ENCODE data around the gene JOSD2. TPM values are rescaled to one million over a fixed set of nuclear protein-coding genes. Genes with fewer than 3 reads are reported as not detected.

JOSD2 gene
- total RNA-seq, 2 donors from 2014 or later, result 27.6 to 34.0 TPM

GRCh38 chr19:50501568-50502475, 9.2 kb downstream of the JOSD2 start:
- Mint-ChIP-seq H3K27me3 (ENCODE audit: low read depth) (no peaks in the 10 kb centered on the region), H3K27ac (no peak overlapping the region), H3K36me3 (ENCODE audit: insufficient read depth in 2 of 2) (peaks cover 0 to 4% of the 10 kb centered on the region in 2 donors), H3K9me3 (no peaks in the 10 kb centered on the region), H3K4me1 (ENCODE audit: low read depth) (no peaks in the 10 kb centered on the region), H3K4me3 (no peak overlapping the region)
- ATAC-seq (replicated peaks in 1 of 2) (peak in 1 of 2 donors; percentile 24), DNase-seq (no peak)

GRCh38 chr19:50501186-50501567, 9.8 kb downstream of the JOSD2 start:
- ATAC-seq (replicated peaks in 1 of 2) (no peak), DNase-seq (no peak)
- no peak overlapping the region for H3K27ac Mint-ChIP-seq
- H3K36me3 Mint-ChIP-seq (ENCODE audit: insufficient read depth in 2 of 2), result peaks cover 0 to 4% of the 10 kb centered on the region in 2 donors
- no peak overlapping the region for H3K4me3 Mint-ChIP-seq
- no peaks in the 10 kb centered on the region for H3K4me1 Mint-ChIP-seq (ENCODE audit: low read depth)
- no peaks in the 10 kb centered on the region for H3K27me3 Mint-ChIP-seq (ENCODE audit: low read depth)
- H3K9me3 Mint-ChIP-seq, result no peaks in the 10 kb centered on the region

- Mint-ChIP-seq H3K27ac (no peak overlapping the region), H3K27me3 (ENCODE audit: low read depth) (no peaks in the 10 kb centered on the region), H3K4me3 (no peak overlapping the region), H3K36me3 (ENCODE audit: insufficient read depth in 2 of 2) (peaks cover 0 to 3% of the 10 kb centered on the region in 2 donors), H3K9me3 (no peaks in the 10 kb centered on the region), H3K4me1 (ENCODE audit: low read depth) (no peaks in the 10 kb centered on the region)
- ATAC-seq (replicated peaks in 1 of 2), result peak in 1 of 2 donors; percentile 15
- DNase-seq, result no peak
Observed at GRCh38 chr19:50500753-50501151, 10.2 kb downstream of the JOSD2 start.

GRCh38 chr19:50500060-50500752, 10.8 kb downstream of the JOSD2 start:
- Mint-ChIP-seq H3K27ac (no peak overlapping the region), H3K36me3 (ENCODE audit: insufficient read depth in 2 of 2) (no peaks in the 10 kb centered on the region), H3K4me3 (no peak overlapping the region), H3K27me3 (ENCODE audit: low read depth) (no peaks in the 10 kb centered on the region), H3K4me1 (ENCODE audit: low read depth) (no peaks in the 10 kb centered on the region), H3K9me3 (no peaks in the 10 kb centered on the region)
- DNase-seq (no peak), ATAC-seq (replicated peaks in 1 of 2) (peak in 1 of 2 donors; percentile 28)

GRCh38 chr19:50498219-50499056, 12.6 kb downstream of the JOSD2 start:
- Mint-ChIP-seq H3K27me3 (ENCODE audit: low read depth) (no peaks in the 10 kb centered on the region), H3K4me3 (no peak overlapping the region), H3K27ac (no peak overlapping the region), H3K4me1 (ENCODE audit: low read depth) (no peaks in the 10 kb centered on the region), H3K9me3 (no peaks in the 10 kb centered on the region), H3K36me3 (ENCODE audit: insufficient read depth in 2 of 2) (no peaks in the 10 kb centered on the region)
- DNase-seq (no peak), ATAC-seq (replicated peaks in 1 of 2) (no peak)

- no peak overlapping the region for H3K27ac Mint-ChIP-seq
- no peaks in the 10 kb centered on the region for H3K9me3 Mint-ChIP-seq
- peaks cover 4% of the 10 kb centered on the region for H3K27me3 Mint-ChIP-seq (ENCODE audit: low read depth)
- no peak overlapping the region for H3K4me3 Mint-ChIP-seq
- peaks cover 5% of the 10 kb centered on the region for H3K4me1 Mint-ChIP-seq (ENCODE audit: low read depth)
- ATAC-seq (replicated peaks in 1 of 2), result no peak
- H3K36me3 Mint-ChIP-seq (ENCODE audit: insufficient read depth in 2 of 2), result no peaks in the 10 kb centered on the region
- DNase-seq, result no peak
Observed at GRCh38 chr19:50497022-50497405, 14.0 kb downstream of the JOSD2 start.

- Mint-ChIP-seq H3K27ac (no peak overlapping the region), H3K27me3 (ENCODE audit: low read depth) (peaks cover 10% of the 10 kb centered on the region), H3K4me3 (no peak overlapping the region), H3K4me1 (ENCODE audit: low read depth) (peaks cover 11% of the 10 kb centered on the region), H3K9me3 (no peaks in the 10 kb centered on the region), H3K36me3 (ENCODE audit: insufficient read depth in 2 of 2) (no peaks in the 10 kb centered on the region)
- ATAC-seq (replicated peaks in 1 of 2) (no peak), DNase-seq (no peak)
Observed at GRCh38 chr19:50496189-50497021, 14.6 kb downstream of the JOSD2 start.

- peaks cover 13% of the 10 kb centered on the region for H3K4me1 Mint-ChIP-seq (ENCODE audit: low read depth)
- H3K9me3 Mint-ChIP-seq, result no peaks in the 10 kb centered on the region
- no peak overlapping the region for H3K27ac Mint-ChIP-seq
- peaks cover 12% of the 10 kb centered on the region for H3K27me3 Mint-ChIP-seq (ENCODE audit: low read depth)
- ATAC-seq (replicated peaks in 1 of 2) (no peak), DNase-seq (no peak)
- no peak overlapping the region for H3K4me3 Mint-ChIP-seq
- no peaks in the 10 kb centered on the region for H3K36me3 Mint-ChIP-seq (ENCODE audit: insufficient read depth in 2 of 2)
Observed at GRCh38 chr19:50495020-50495531, 15.9 kb downstream of the JOSD2 start.

GRCh38 chr19:50494186-50495019, 16.6 kb downstream of the JOSD2 start:
- Mint-ChIP-seq H3K4me1 (ENCODE audit: low read depth) (peaks cover 13% of the 10 kb centered on the region), H3K27me3 (ENCODE audit: low read depth) (peaks cover 12% of the 10 kb centered on the region), H3K4me3 (no peak overlapping the region), H3K27ac (no peak overlapping the region), H3K36me3 (ENCODE audit: insufficient read depth in 2 of 2) (no peaks in the 10 kb centered on the region), H3K9me3 (no peaks in the 10 kb centered on the region)
- DNase-seq (no peak), ATAC-seq (replicated peaks in 1 of 2) (no peak)

- Mint-ChIP-seq H3K9me3 (no peaks in the 10 kb centered on the region), H3K4me1 (ENCODE audit: low read depth) (peaks cover 13% of the 10 kb centered on the region), H3K4me3 (no peak overlapping the region), H3K27me3 (ENCODE audit: low read depth) (peaks cover 12% of the 10 kb centered on the region), H3K27ac (no peak overlapping the region), H3K36me3 (ENCODE audit: insufficient read depth in 2 of 2) (no peaks in the 10 kb centered on the region)
- ATAC-seq (replicated peaks in 1 of 2) (no peak), DNase-seq (no peak)
Observed at GRCh38 chr19:50493171-50493570, 17.8 kb downstream of the JOSD2 start.

- ATAC-seq (replicated peaks in 1 of 2), result peak; percentile 86 to 93
- Mint-ChIP-seq H3K27me3 (ENCODE audit: low read depth) (peaks cover 12% of the 10 kb centered on the region), H3K27ac (peak overlapping the region; percentile 58), H3K4me1 (ENCODE audit: low read depth) (peaks cover 19% of the 10 kb centered on the region), H3K36me3 (ENCODE audit: insufficient read depth in 2 of 2) (no peaks in the 10 kb centered on the region), H3K4me3 (peak overlapping the region; percentile 19 to 52), H3K9me3 (no peaks in the 10 kb centered on the region)
- peak; percentile 40 to 56 for DNase-seq
Observed at GRCh38 chr19:50492303-50493052, 18.5 kb downstream of the JOSD2 start.

All from activated T-cell treated with anti-CD3 and anti-CD28 coated beads, Interleukin-2, amount 50 U/mL, for 72 hours (primary cell).